Measurements from ENCODE around the gene ZNF780B. TPM values are rescaled to one million over a fixed set of nuclear protein-coding genes. Genes with fewer than 3 reads are reported as not detected.
A peak's percentile ranks its signal among the peaks of the same experiment; 100 is the strongest.

The ZNF780B gene
- polyA plus RNA-seq, 1 donor from 2014 or later: 28.8 TPM

DNA sequence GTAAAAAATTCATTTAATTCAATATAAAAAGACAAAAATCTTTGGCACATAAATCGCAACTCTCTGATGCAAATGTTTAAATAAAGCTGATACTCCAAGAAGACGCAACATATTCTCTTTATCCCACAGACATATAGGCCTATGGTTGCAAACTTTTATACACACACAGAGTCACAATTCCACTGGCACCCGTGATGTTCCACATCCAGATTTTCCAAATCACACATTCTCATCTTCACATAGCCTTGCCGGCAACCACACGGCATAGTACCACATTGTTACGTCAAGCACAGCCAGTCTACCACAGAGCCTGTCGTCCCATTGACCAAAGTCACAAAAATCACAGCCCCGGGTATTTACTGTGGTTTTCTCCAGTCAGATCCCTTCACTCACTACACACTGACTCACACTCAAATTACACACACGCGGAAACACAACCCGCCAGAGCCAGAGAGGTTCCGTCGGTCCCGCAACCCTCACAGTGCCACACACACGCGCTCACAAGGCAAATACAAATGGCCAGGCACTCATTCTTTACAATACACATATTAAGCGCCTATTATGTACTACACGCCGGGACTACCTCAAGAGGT is 59.7 kb downstream of the ZNF780B start:
- Histone ChIP-seq H3K4me2 (ENCODE audit: low read length) (peak overlapping the region; percentile 74), H2AFZ (ENCODE audit: low read depth, low read length) (peak overlapping the region; percentile 100), H3K27ac (ENCODE audit: low read length) (peak overlapping the region; percentile 84), H3K9ac (ENCODE audit: low read length) (peak overlapping the region; percentile 88), H3F3A (ENCODE audit: insufficient read depth, low read length, poor library complexity, severe bottlenecking) (peaks cover 3% of the 10 kb centered on the region), H3K4me3 (ENCODE audit: low read length) (peak overlapping the region; percentile 93), H3K27me3 (ENCODE audit: insufficient read depth, low read depth, low read length) (no peaks in the 10 kb centered on the region), H3K9me2 (ENCODE audit: insufficient read depth, low read length) (no peaks in the 10 kb centered on the region), H3K79me2 (replicated peaks; ENCODE audit: insufficient read depth, low read length) (peaks cover 17% of the 10 kb centered on the region), H3K36me3 (ENCODE audit: insufficient read depth, low read length) (no peaks in the 10 kb centered on the region), H4K20me1 (ENCODE audit: insufficient read depth) (no peaks in the 10 kb centered on the region), H3K9me3 (ENCODE audit: low read length) (peaks cover 6% of the 10 kb centered on the region)
- TF ChIP-seq, protein P1, sequence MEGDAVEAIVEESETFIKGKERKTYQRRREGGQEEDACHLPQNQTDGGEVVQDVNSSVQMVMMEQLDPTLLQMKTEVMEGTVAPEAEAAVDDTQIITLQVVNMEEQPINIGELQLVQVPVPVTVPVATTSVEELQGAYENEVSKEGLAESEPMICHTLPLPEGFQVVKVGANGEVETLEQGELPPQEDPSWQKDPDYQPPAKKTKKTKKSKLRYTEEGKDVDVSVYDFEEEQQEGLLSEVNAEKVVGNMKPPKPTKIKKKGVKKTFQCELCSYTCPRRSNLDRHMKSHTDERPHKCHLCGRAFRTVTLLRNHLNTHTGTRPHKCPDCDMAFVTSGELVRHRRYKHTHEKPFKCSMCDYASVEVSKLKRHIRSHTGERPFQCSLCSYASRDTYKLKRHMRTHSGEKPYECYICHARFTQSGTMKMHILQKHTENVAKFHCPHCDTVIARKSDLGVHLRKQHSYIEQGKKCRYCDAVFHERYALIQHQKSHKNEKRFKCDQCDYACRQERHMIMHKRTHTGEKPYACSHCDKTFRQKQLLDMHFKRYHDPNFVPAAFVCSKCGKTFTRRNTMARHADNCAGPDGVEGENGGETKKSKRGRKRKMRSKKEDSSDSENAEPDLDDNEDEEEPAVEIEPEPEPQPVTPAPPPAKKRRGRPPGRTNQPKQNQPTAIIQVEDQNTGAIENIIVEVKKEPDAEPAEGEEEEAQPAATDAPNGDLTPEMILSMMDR (IDR thresholded peaks at IDR 0.05; ENCODE audit: poor library complexity, severe bottlenecking): no peak
- TF ChIP-seq SMC3 (conservative IDR thresholded peaks at IDR 0.05; ENCODE audit: poor library complexity) (no peak), EP300 (conservative IDR thresholded peaks at IDR 0.05; ENCODE audit: poor library complexity, severe bottlenecking) (no peak), POLR2AphosphoS5 (IDR thresholded peaks at IDR 0.05) (no peak), RAD21 (conservative IDR thresholded peaks at IDR 0.05) (no peak), TAF1 (IDR thresholded peaks at IDR 0.05; ENCODE audit: low read depth) (no peak), MXI1 (conservative IDR thresholded peaks at IDR 0.05; ENCODE audit: poor library complexity, severe bottlenecking) (no peak), EZH2 (IDR thresholded peaks at IDR 0.05; ENCODE audit: borderline replicate concordance, insufficient read depth, low read length, poor library complexity, severe bottlenecking) (no peak)
- TF ChIP-seq, protein P2, sequence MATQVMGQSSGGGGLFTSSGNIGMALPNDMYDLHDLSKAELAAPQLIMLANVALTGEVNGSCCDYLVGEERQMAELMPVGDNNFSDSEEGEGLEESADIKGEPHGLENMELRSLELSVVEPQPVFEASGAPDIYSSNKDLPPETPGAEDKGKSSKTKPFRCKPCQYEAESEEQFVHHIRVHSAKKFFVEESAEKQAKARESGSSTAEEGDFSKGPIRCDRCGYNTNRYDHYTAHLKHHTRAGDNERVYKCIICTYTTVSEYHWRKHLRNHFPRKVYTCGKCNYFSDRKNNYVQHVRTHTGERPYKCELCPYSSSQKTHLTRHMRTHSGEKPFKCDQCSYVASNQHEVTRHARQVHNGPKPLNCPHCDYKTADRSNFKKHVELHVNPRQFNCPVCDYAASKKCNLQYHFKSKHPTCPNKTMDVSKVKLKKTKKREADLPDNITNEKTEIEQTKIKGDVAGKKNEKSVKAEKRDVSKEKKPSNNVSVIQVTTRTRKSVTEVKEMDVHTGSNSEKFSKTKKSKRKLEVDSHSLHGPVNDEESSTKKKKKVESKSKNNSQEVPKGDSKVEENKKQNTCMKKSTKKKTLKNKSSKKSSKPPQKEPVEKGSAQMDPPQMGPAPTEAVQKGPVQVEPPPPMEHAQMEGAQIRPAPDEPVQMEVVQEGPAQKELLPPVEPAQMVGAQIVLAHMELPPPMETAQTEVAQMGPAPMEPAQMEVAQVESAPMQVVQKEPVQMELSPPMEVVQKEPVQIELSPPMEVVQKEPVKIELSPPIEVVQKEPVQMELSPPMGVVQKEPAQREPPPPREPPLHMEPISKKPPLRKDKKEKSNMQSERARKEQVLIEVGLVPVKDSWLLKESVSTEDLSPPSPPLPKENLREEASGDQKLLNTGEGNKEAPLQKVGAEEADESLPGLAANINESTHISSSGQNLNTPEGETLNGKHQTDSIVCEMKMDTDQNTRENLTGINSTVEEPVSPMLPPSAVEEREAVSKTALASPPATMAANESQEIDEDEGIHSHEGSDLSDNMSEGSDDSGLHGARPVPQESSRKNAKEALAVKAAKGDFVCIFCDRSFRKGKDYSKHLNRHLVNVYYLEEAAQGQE (IDR thresholded peaks at IDR 0.05; ENCODE audit: borderline replicate concordance): no peak

DNA sequence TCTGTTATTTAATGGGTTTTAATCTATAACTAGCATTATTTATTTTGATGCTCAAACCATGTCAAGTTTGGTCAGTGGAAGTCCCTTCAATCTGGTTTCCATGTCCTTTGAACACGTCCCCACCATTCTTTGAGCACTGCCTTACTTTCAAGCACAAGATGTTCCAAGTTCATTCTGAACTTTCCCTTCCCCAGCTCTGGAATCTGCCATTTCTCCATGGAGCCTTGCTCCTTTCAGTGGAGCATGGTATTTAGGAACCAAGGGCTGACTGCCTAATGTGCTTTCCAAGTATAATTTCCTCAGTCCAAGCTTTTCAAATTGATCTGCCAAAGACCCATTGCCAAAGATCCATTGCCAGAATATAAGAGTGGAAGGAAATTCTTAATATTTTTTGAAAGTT is 60.2 kb downstream of the ZNF780B start:
- Histone ChIP-seq H2AFZ (ENCODE audit: low read depth, low read length) (no peak overlapping the region), H3K9me2 (ENCODE audit: insufficient read depth, low read length) (no peaks in the 10 kb centered on the region), H3K36me3 (ENCODE audit: insufficient read depth, low read length) (no peaks in the 10 kb centered on the region), H3K9me3 (ENCODE audit: low read length) (peaks cover 6% of the 10 kb centered on the region), H3K4me3 (ENCODE audit: low read length) (peak overlapping the region; percentile 93), H3K4me2 (ENCODE audit: low read length) (peak overlapping the region; percentile 74), H3F3A (ENCODE audit: insufficient read depth, low read length, poor library complexity, severe bottlenecking) (peaks cover 3% of the 10 kb centered on the region), H3K27ac (ENCODE audit: low read length) (no peak overlapping the region), H3K9ac (ENCODE audit: low read length) (no peak overlapping the region), H3K79me2 (replicated peaks; ENCODE audit: insufficient read depth, low read length) (peaks cover 17% of the 10 kb centered on the region), H4K20me1 (ENCODE audit: insufficient read depth) (no peaks in the 10 kb centered on the region), H3K27me3 (ENCODE audit: insufficient read depth, low read depth, low read length) (no peaks in the 10 kb centered on the region)
- TF ChIP-seq EZH2 (IDR thresholded peaks at IDR 0.05; ENCODE audit: borderline replicate concordance, insufficient read depth, low read length, poor library complexity, severe bottlenecking): no peak
- TF ChIP-seq TAF1 (IDR thresholded peaks at IDR 0.05; ENCODE audit: low read depth): no peak
- TF ChIP-seq, protein P1 (IDR thresholded peaks at IDR 0.05; ENCODE audit: poor library complexity, severe bottlenecking): no peak
- TF ChIP-seq, protein P2 (IDR thresholded peaks at IDR 0.05; ENCODE audit: borderline replicate concordance): no peak
- no peak for TF ChIP-seq EP300 (conservative IDR thresholded peaks at IDR 0.05; ENCODE audit: poor library complexity, severe bottlenecking)
- no peak for TF ChIP-seq RAD21 (conservative IDR thresholded peaks at IDR 0.05)
- TF ChIP-seq MXI1 (conservative IDR thresholded peaks at IDR 0.05; ENCODE audit: poor library complexity, severe bottlenecking): no peak
- TF ChIP-seq POLR2AphosphoS5 (IDR thresholded peaks at IDR 0.05): no peak
- no peak for TF ChIP-seq SMC3 (conservative IDR thresholded peaks at IDR 0.05; ENCODE audit: poor library complexity)
